HG02884 (cell line): ENCODE results near the gene DGUOK.
A peak's percentile ranks its signal among the peaks of the same experiment; 100 is the strongest.
"Not testable (repeated sequence)": the region's sequence is repeated elsewhere in the genome, so short reads cannot be mapped to it uniquely, and the experiment has no call there.

Experiments
- ATAC-seq: cut with Tn5 transposase; IDR thresholded peaks from one replicate; pipeline ENCODE4 v1.9.1; 2021; ENCODE audit warnings: mild to moderate bottlenecking, moderate library complexity; ENCODE audit not compliant: unreplicated experiment

The DGUOK gene

GRCh38 chr2:73899801-73900336 lies 26.8 kb upstream of the DGUOK start:
- ATAC-seq, result no peak

- ATAC-seq, result no peak
Observed at GRCh38 chr2:73901143-73901542, 25.5 kb upstream of the DGUOK start.

GRCh38 chr2:73902284-73902683 lies 24.4 kb upstream of the DGUOK start:
- ATAC-seq, result no peak

- no peak for ATAC-seq
Observed at GRCh38 chr2:73903313-73903712, 23.4 kb upstream of the DGUOK start.

- ATAC-seq, result not testable (repeated sequence)
Observed at GRCh38 chr2:73903949-73904613, 22.6 kb upstream of the DGUOK start.

GRCh38 chr2:73904952-73905351 lies 21.7 kb upstream of the DGUOK start:
- no peak for ATAC-seq

GRCh38 chr2:73906847-73907505 lies 19.7 kb upstream of the DGUOK start:
- ATAC-seq, result no peak

- ATAC-seq, result peak; percentile 63
Observed at GRCh38 chr2:73907840-73908452, 18.7 kb upstream of the DGUOK start.

- no peak for ATAC-seq
Observed at GRCh38 chr2:73908689-73909652, 17.7 kb upstream of the DGUOK start.

GRCh38 chr2:73910873-73911547 lies 15.7 kb upstream of the DGUOK start:
- no peak for ATAC-seq

- no peak for ATAC-seq
Observed at GRCh38 chr2:73911548-73912208, 15.0 kb upstream of the DGUOK start.

GRCh38 chr2:73913414-73914054 lies 13.1 kb upstream of the DGUOK start:
- no peak for ATAC-seq

GRCh38 chr2:73914667-73915066 lies 12.0 kb upstream of the DGUOK start:
- ATAC-seq, result no peak

GRCh38 chr2:73915437-73915993 lies 11.2 kb upstream of the DGUOK start:
- ATAC-seq, result no peak

GRCh38 chr2:73916666-73917065 lies 10.0 kb upstream of the DGUOK start:
- ATAC-seq, result no peak

GRCh38 chr2:73917296-73917695 lies 9.4 kb upstream of the DGUOK start:
- ATAC-seq, result no peak

GRCh38 chr2:73917696-73918207 lies 8.9 kb upstream of the DGUOK start:
- no peak for ATAC-seq

GRCh38 chr2:73918856-73919255 lies 7.8 kb upstream of the DGUOK start:
- no peak for ATAC-seq
